Omental fat pad (tissue), 4 donors: ENCODE data around the gene PALD1. TPM values are rescaled to one million over a fixed set of nuclear protein-coding genes. Genes with fewer than 3 reads are reported as not detected.

Experiments used
- ATAC-seq: fragments of 150-250 bp; one replicate; pipeline ENCODE4 v1.9.1; 2016; ENCODE audit warnings: mild to moderate bottlenecking, moderate library complexity; ENCODE audit not compliant: low FRiP score
- DNase-seq: peaks from one replicate; pipeline ENCODE4 v3.0.0-alpha.2; 2019; ENCODE audit warnings: low spot score
- total RNA-seq, 4 donors: library from RNA; depleted of rRNA; stranded (reverse); fragments of >200 nt; gene quantifications; one replicate each; pipeline ENCODE4 v1.1.0, GENCODE V29; 2016
- TF ChIP-seq, protein P1 (sequence below), 3 donors: fragments of 450-650 bp; IDR thresholded peaks; one replicate each; pipeline ENCODE4 v1.5.1; 2016 to 2017; ENCODE audit warnings: antibody characterized with exemption in 3 of 3, mild to moderate bottlenecking in 3 of 3, moderate library complexity in 2 of 3

Gene PALD1
- total RNA-seq, 4 donors from 2014 or later, result 3.3 to 12.1 (median 8.0) TPM

DNA sequence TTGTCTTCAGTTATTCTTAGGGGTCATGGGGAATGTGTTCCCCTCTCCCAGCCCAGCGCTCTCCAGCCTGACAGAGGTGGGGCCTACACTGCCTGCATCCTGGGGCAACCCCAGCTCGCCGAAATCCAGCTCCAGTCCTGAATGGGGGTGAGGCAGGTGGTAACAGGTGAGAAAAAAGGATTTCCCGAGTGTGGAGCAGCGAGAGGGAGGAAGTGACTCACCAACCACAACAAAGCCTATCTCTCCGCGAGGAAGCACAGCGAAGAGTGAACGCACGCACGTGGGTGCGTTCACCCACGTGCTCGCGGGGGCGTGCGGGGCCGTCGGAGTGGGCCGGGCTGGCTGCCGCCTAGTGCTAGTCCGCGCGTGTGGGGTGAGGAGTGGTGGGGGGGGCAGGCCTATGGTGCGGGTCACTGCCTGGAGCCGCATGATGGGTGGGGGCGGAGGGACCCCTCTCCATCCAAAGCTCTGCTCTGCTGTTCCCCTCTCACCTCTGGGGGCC lies 855 bp upstream of the PALD1 start:
- ATAC-seq (peak; percentile 75), DNase-seq (no peak)
- TF ChIP-seq, protein P1, sequence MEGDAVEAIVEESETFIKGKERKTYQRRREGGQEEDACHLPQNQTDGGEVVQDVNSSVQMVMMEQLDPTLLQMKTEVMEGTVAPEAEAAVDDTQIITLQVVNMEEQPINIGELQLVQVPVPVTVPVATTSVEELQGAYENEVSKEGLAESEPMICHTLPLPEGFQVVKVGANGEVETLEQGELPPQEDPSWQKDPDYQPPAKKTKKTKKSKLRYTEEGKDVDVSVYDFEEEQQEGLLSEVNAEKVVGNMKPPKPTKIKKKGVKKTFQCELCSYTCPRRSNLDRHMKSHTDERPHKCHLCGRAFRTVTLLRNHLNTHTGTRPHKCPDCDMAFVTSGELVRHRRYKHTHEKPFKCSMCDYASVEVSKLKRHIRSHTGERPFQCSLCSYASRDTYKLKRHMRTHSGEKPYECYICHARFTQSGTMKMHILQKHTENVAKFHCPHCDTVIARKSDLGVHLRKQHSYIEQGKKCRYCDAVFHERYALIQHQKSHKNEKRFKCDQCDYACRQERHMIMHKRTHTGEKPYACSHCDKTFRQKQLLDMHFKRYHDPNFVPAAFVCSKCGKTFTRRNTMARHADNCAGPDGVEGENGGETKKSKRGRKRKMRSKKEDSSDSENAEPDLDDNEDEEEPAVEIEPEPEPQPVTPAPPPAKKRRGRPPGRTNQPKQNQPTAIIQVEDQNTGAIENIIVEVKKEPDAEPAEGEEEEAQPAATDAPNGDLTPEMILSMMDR (IDR thresholded peaks at IDR 0.05), result no peak

GRCh38 chr10:70479165-70479581 lies 606 bp downstream of the PALD1 start:
- ATAC-seq (no peak), DNase-seq (no peak)
- TF ChIP-seq, protein P1 (IDR thresholded peaks at IDR 0.05), result no peak

- no peak for ATAC-seq
- TF ChIP-seq, protein P1 (IDR thresholded peaks at IDR 0.05), result no peak
- DNase-seq, result no peak
Observed at GRCh38 chr10:70479626-70480238, 1.2 kb downstream of the PALD1 start.

- no peak for DNase-seq
- TF ChIP-seq, protein P1 (IDR thresholded peaks at IDR 0.05), result no peak
- ATAC-seq, result no peak
Observed at GRCh38 chr10:70480239-70480861, 1.8 kb downstream of the PALD1 start.

DNA sequence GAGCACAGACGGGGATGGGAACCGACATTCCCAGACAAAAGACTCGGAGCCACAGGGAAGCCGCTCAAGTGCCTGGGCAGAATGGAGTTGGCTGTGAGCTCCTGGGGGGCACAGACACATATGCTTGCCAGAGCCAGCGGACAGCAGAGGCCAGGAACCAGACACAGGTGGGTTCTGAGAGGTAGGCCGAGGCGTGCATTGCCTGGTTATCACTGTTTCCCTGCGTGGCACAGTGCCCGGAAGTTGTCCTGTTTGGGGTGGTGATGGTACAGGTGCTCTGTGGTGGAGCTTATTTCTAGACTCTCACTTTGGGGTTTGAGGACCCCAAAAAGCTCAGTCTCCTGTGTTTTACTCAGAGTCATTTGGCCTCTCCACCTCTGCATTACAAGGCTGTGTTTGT lies 2.5 kb downstream of the PALD1 start:
- TF ChIP-seq, protein P1 (IDR thresholded peaks at IDR 0.05), result no peak

GRCh38 chr10:70481831-70482530 lies 3.4 kb downstream of the PALD1 start:
- ATAC-seq (no peak), DNase-seq (no peak)
- TF ChIP-seq, protein P1 (IDR thresholded peaks at IDR 0.05), result no peak

More for the DNA sequence above, 2.5 kb downstream of the PALD1 start:
- DNase-seq (no peak), ATAC-seq (no peak)
